SH-SY5Y (cell line): ENCODE measurements around the gene ACVR1.

ENCODE experiments used
- GATA2 ChIP-seq: IDR thresholded peaks from 2 replicates; pipeline ENCODE4 v1.6.1; 2011; ENCODE audit warnings: mild to moderate bottlenecking, low read depth, low read length
- GATA3 ChIP-seq: IDR thresholded peaks from 2 replicates; pipeline ENCODE4 v1.6.1; 2011; ENCODE audit warnings: low read depth, mild to moderate bottlenecking, low read length, moderate library complexity

GRCh38 chr2:157698430-157698829 is 177.7 kb downstream of the ACVR1 start:
- no peak for TF ChIP-seq GATA3
- TF ChIP-seq GATA2: no peak
